ENCODE measurements around the gene SEMA4C. TPM values are rescaled to one million over a fixed set of nuclear protein-coding genes. Genes with fewer than 3 reads are reported as not detected.

Gene SEMA4C
- polyA plus RNA-seq, 1 donor from 2014 or later, result 88.7 TPM

DNA sequence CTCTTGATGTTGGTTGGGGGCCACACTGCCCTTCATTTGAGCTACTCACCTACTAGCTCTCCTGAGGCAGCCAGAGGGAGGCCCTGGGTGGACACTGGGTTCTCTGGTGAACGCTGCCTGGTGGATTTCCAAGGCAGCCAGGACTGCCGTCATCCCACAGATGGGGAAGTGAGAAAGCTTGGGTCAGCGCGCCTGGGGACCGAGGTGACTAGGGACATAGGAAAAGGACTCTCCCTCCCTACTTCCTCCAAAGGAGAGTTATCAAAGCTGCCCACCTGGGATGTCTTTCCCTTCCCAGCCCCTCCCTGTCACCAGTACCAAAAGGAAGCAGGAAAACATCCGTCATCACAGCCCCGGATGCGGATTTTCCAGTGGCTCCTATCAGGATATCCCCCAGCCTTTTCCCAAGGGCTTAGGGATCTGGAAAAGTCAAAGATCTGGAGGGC lies 3.8 kb upstream of the SEMA4C start:
- Histone ChIP-seq H3K36me3 (ENCODE audit: insufficient read depth, low read length) (no peaks in the 10 kb centered on the region), H2AFZ (ENCODE audit: low read depth, low read length) (no peak overlapping the region), H3F3A (ENCODE audit: insufficient read depth, low read length, poor library complexity, severe bottlenecking) (no peaks in the 10 kb centered on the region), H3K9me2 (ENCODE audit: insufficient read depth, low read length) (no peaks in the 10 kb centered on the region), H3K79me2 (replicated peaks; ENCODE audit: insufficient read depth, low read length) (peaks cover 5% of the 10 kb centered on the region), H3K9ac (ENCODE audit: low read length) (no peak overlapping the region), H4K20me1 (ENCODE audit: insufficient read depth) (no peaks in the 10 kb centered on the region), H3K4me2 (ENCODE audit: low read length) (no peak overlapping the region), H3K27me3 (ENCODE audit: insufficient read depth, low read depth, low read length) (no peaks in the 10 kb centered on the region), H3K4me3 (ENCODE audit: low read length) (no peak overlapping the region), H3K9me3 (ENCODE audit: low read length) (no peaks in the 10 kb centered on the region), H3K27ac (ENCODE audit: low read length) (no peak overlapping the region)
- TF ChIP-seq RAD21 (conservative IDR thresholded peaks at IDR 0.05) (no peak), CTCF (IDR thresholded peaks at IDR 0.05; ENCODE audit: poor library complexity, severe bottlenecking) (no peak), SMC3 (conservative IDR thresholded peaks at IDR 0.05; ENCODE audit: poor library complexity) (no peak), TAF1 (IDR thresholded peaks at IDR 0.05; ENCODE audit: low read depth) (no peak)
- TF ChIP-seq, protein P1, sequence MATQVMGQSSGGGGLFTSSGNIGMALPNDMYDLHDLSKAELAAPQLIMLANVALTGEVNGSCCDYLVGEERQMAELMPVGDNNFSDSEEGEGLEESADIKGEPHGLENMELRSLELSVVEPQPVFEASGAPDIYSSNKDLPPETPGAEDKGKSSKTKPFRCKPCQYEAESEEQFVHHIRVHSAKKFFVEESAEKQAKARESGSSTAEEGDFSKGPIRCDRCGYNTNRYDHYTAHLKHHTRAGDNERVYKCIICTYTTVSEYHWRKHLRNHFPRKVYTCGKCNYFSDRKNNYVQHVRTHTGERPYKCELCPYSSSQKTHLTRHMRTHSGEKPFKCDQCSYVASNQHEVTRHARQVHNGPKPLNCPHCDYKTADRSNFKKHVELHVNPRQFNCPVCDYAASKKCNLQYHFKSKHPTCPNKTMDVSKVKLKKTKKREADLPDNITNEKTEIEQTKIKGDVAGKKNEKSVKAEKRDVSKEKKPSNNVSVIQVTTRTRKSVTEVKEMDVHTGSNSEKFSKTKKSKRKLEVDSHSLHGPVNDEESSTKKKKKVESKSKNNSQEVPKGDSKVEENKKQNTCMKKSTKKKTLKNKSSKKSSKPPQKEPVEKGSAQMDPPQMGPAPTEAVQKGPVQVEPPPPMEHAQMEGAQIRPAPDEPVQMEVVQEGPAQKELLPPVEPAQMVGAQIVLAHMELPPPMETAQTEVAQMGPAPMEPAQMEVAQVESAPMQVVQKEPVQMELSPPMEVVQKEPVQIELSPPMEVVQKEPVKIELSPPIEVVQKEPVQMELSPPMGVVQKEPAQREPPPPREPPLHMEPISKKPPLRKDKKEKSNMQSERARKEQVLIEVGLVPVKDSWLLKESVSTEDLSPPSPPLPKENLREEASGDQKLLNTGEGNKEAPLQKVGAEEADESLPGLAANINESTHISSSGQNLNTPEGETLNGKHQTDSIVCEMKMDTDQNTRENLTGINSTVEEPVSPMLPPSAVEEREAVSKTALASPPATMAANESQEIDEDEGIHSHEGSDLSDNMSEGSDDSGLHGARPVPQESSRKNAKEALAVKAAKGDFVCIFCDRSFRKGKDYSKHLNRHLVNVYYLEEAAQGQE (IDR thresholded peaks at IDR 0.05; ENCODE audit: borderline replicate concordance), result no peak

DNA sequence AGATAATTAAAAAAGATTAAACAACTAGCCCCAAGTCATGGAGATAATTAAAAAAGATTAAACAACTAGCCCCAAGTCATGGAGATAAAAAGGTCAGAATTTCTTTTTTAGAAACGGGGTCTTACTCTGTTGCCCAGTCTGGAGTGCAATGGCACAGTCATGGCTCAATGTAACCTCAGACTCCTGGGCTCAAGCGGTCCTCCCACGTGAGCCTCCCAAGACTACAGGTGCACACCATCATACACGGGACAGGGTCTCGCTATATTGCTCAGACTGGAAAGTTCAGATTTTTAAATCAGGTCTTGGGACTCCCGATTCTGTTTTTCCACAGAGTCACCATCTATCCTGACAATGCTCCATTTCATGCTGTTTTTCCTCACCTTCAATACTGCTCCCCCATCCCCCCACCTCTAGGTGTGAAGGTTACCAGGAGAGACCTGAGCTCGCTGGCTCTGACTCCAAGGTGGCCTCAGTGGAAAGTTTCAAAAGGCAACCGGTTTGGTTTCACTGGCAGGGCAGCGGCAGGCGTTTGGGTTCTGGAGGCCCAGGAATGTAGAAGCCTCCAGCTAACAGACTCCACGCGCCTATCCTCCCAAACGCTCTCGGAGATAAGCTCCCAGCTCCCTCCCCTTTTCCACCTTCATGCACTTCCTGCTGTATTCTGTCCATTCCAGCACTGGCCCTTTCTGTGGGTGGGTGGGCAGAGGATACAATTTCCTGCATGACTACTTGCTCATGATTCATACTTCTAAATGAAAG lies 2.9 kb upstream of the SEMA4C start:
- Histone ChIP-seq H3F3A (ENCODE audit: insufficient read depth, low read length, poor library complexity, severe bottlenecking) (no peaks in the 10 kb centered on the region), H3K27me3 (ENCODE audit: insufficient read depth, low read depth, low read length) (no peaks in the 10 kb centered on the region), H3K79me2 (replicated peaks; ENCODE audit: insufficient read depth, low read length) (peaks cover 14% of the 10 kb centered on the region), H3K4me3 (ENCODE audit: low read length) (no peak overlapping the region), H3K9ac (ENCODE audit: low read length) (no peak overlapping the region), H3K36me3 (ENCODE audit: insufficient read depth, low read length) (no peaks in the 10 kb centered on the region), H2AFZ (ENCODE audit: low read depth, low read length) (no peak overlapping the region), H4K20me1 (ENCODE audit: insufficient read depth) (no peaks in the 10 kb centered on the region), H3K4me2 (ENCODE audit: low read length) (no peak overlapping the region), H3K9me3 (ENCODE audit: low read length) (no peaks in the 10 kb centered on the region), H3K9me2 (ENCODE audit: insufficient read depth, low read length) (no peaks in the 10 kb centered on the region), H3K27ac (ENCODE audit: low read length) (no peak overlapping the region)
- TF ChIP-seq MXI1 (conservative IDR thresholded peaks at IDR 0.05; ENCODE audit: poor library complexity, severe bottlenecking) (no peak), TAF1 (IDR thresholded peaks at IDR 0.05; ENCODE audit: low read depth) (no peak), EZH2 (IDR thresholded peaks at IDR 0.05; ENCODE audit: borderline replicate concordance, insufficient read depth, low read length, poor library complexity, severe bottlenecking) (no peak), CTCF (IDR thresholded peaks at IDR 0.05; ENCODE audit: poor library complexity, severe bottlenecking) (no peak), SMC3 (conservative IDR thresholded peaks at IDR 0.05; ENCODE audit: poor library complexity) (no peak), EP300 (conservative IDR thresholded peaks at IDR 0.05; ENCODE audit: poor library complexity, severe bottlenecking) (no peak), POLR2AphosphoS5 (IDR thresholded peaks at IDR 0.05) (no peak), RAD21 (conservative IDR thresholded peaks at IDR 0.05) (no peak)
- TF ChIP-seq, protein P1 (IDR thresholded peaks at IDR 0.05; ENCODE audit: borderline replicate concordance), result no peak

All from neural cell (in vitro differentiated cells).